H7 (cell line): ENCODE data around the gene ZNF546. TPM values are rescaled to one million over a fixed set of nuclear protein-coding genes. Genes with fewer than 3 reads are reported as not detected.
"Not testable (repeated sequence)": the region's sequence is repeated elsewhere in the genome, so short reads cannot be mapped to it uniquely, and the experiment has no call there.

Experiments used
- DNase-seq: peaks from one replicate; pipeline ENCODE4 v3.0.0; 2012
- H3K27me3 ChIP-seq: 2 replicates; pipeline ENCODE4 v1.6.0; 2011; ENCODE audit warnings: mild to moderate bottlenecking, low read length; ENCODE audit not compliant: control insufficient read depth, insufficient read depth
- H3K36me3 ChIP-seq: replicated peaks from 2 replicates; pipeline ENCODE4 v1.5.1; 2011; ENCODE audit warnings: low read length; ENCODE audit not compliant: control insufficient read depth, insufficient read depth
- H3K4me3 ChIP-seq: 2 replicates; pipeline ENCODE4 v1.5.1; 2011; ENCODE audit warnings: low read depth, mild to moderate bottlenecking, control low read depth, low read length, moderate library complexity; ENCODE audit not compliant: insufficient read depth
- total RNA-seq: library from RNA; depleted of rRNA; stranded (reverse); fragments of >200 nt; shearing (Covaris generic); gene quantifications from 2 replicates; pipeline ENCODE4 v1.2.3, GENCODE V29; 2014; rRNA removed

ZNF546 gene
- total RNA-seq = 1.2 and 2.8 TPM in 2 replicates

- Histone ChIP-seq H3K27me3 (no peaks in the 10 kb centered on the region), H3K4me3 (peak within 1 kb of the TSS; percentile 87), H3K36me3 (no peaks in the 10 kb centered on the region)
- DNase-seq = peak; percentile 90
These were observed at the start of gene ZNF546 for GRCh38 chr19:39996811-39997637. Gene ZNF546 (plus strand): TSS chr19:39997060. CDS start chr19:39998327, 1,267 bp downstream.

GRCh38 chr19:39949026-39949747, 47.7 kb upstream of the ZNF546 start:
- Histone ChIP-seq H3K4me3 (no peak overlapping the region), H3K27me3 (no peaks in the 10 kb centered on the region), H3K36me3 (no peaks in the 10 kb centered on the region)
- no peak for DNase-seq

DNA sequence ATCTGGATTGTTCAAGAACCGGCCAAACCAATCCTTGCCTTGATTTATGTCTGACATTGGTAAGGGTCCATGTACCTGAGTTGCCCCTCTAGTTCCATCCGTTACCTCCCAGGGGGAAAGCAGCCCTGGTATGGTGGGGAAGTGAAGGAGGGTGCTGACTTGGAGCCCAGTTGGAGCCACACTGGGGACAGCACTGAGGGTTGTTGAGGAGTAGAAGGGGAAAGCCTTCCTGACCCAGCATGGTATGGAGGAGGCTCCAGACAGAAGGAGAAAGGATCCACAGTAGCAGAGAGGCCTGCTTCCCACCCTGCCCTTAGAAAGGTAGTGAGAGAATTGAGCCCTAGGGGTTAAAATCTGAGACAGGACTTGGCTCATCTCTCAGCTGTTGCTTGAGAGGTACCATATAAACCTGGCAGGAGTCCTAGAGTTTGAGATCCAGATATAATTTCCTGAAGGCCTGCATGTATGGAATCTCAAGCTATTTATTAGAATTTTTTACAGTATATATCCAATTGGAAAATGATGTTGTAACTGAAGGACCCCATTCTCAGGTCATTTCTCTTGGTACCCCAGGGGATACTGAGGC, 45.7 kb upstream of the ZNF546 start:
- no peak for DNase-seq
- no peaks in the 10 kb centered on the region for H3K27me3 ChIP-seq
- H3K4me3 ChIP-seq = no peak overlapping the region
- H3K36me3 ChIP-seq = no peaks in the 10 kb centered on the region

GRCh38 chr19:39951686-39952085, 45.2 kb upstream of the ZNF546 start:
- H3K4me3 ChIP-seq = no peak overlapping the region
- no peaks in the 10 kb centered on the region for H3K27me3 ChIP-seq
- H3K36me3 ChIP-seq = no peaks in the 10 kb centered on the region
- no peak for DNase-seq

DNA sequence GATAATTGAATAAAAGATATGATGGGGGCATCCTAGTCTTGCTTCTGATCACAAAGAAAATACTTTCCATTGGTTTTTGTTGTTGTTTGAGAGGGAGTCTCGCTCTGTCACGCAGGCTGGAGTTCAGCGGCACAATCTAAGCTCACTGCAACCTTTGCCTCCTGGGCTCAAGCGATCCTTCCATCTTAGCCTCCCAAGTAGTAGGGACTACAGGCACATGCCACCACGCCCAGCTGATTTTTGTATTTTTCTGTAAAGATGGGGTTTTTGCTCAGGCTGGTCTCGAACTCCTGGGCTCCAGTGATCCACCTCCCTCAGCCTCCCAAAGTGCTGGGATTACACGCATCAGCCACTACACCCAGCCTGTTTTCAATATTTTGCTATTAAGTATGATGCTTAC, 42.9 kb upstream of the ZNF546 start:
- Histone ChIP-seq H3K36me3 (no peaks in the 10 kb centered on the region), H3K4me3 (no peak overlapping the region), H3K27me3 (no peaks in the 10 kb centered on the region)
- no peak for DNase-seq

GRCh38 chr19:39957886-39958285, 39.0 kb upstream of the ZNF546 start:
- H3K4me3 ChIP-seq, DNase-seq, H3K27me3 ChIP-seq, H3K36me3 ChIP-seq: not testable (repeated sequence)

GRCh38 chr19:39958942-39959341, 37.9 kb upstream of the ZNF546 start:
- H3K36me3 ChIP-seq, DNase-seq, H3K4me3 ChIP-seq, H3K27me3 ChIP-seq: not testable (repeated sequence)

DNA sequence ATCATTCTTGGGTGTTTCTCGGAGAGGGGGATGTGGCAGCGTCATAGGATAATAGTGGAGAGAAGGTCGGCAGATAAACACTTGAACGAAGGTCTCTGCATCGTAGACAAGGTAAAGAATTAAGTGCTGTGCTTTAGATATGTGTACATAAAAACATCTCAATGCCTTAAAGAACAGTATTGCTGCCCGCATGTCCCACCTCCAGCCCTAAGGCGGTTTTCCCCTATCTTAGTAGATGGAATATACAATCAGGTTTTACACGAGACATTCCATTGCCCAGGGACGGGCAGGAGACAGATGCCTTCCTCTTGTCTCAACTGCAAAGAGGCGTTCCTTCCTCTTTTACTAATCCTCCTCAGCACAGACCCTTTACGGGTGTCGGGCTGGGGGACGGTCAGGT, 37.5 kb upstream of the ZNF546 start:
- not testable (repeated sequence) for H3K27me3 ChIP-seq, DNase-seq, H3K4me3 ChIP-seq, H3K36me3 ChIP-seq

GRCh38 chr19:39963898-39964297, 33.0 kb upstream of the ZNF546 start:
- Histone ChIP-seq H3K4me3 (no peak overlapping the region), H3K36me3 (no peaks in the 10 kb centered on the region), H3K27me3 (no peaks in the 10 kb centered on the region)
- no peak for DNase-seq

DNA sequence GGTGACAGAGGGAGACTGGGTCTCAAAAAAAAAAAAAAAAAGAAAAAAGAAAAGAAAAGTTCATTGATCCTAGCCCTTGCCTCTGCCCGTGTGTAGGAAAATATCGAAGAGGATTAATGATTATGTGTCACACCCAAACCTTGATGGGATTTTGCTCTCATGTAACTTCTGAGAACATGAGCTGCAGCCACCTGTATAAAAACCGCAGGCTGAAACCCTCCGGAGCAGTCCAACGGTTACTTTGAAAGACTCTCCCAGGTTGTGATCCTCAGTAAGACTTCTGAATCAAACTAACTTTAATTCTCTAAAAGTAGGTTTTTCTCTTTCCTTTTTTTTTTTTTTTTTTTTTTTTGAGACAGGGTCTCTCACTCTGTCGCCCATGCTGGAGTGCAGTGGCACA, 30.2 kb upstream of the ZNF546 start:
- no peak for DNase-seq
- no peaks in the 10 kb centered on the region for H3K27me3 ChIP-seq
- no peak overlapping the region for H3K4me3 ChIP-seq
- H3K36me3 ChIP-seq = no peaks in the 10 kb centered on the region

DNA sequence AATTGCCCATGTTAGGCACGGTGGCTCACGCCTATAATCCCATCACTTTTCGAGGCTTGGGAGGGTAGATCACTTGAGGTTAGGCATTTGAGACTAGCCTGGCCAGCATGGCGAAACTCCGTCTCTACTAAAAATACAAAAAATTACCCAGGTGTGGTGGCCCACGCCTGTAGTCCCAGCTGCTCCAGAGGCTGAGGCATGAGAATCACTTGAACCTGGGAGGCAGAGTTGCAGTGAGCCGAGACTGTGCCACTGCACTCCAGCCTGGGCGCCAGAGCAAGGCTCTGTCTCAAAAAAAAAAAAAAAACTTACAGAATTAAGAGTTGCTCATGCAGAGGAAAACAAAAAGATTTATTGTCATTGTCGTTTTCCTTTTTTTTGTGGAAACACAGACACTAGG, 29.3 kb upstream of the ZNF546 start:
- DNase-seq = no peak
- no peaks in the 10 kb centered on the region for H3K27me3 ChIP-seq
- H3K36me3 ChIP-seq = peaks cover 4% of the 10 kb centered on the region
- H3K4me3 ChIP-seq = no peak overlapping the region

DNA sequence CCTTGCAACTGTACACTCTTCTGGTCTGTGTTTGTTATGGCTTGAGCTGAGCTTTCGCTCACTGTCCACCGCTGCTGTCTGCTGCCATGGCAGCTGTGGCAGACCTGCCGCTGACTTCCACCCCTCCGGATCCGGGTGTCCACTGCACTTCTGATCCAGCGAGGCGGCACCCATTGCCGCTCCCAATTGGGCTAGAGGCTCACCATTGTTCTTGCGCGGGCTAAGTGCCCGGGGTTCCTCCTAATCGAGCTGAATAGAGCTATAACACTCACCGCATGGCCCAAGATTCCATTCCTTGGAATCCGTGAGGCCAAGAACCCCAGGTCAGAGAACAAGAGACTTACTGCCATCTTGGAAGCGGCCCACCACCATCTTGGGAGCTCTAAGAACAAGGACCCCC, 28.1 kb upstream of the ZNF546 start:
- no peak for DNase-seq
- no peak overlapping the region for H3K4me3 ChIP-seq
- H3K36me3 ChIP-seq = peaks cover 14% of the 10 kb centered on the region
- no peaks in the 10 kb centered on the region for H3K27me3 ChIP-seq

GRCh38 chr19:39969266-39969665, 27.6 kb upstream of the ZNF546 start:
- no peak overlapping the region for H3K4me3 ChIP-seq
- H3K27me3 ChIP-seq = no peaks in the 10 kb centered on the region
- DNase-seq = no peak
- peaks cover 18% of the 10 kb centered on the region for H3K36me3 ChIP-seq

- no peak for DNase-seq
- H3K4me3 ChIP-seq = peak overlapping the region; percentile 86
- peaks cover 23% of the 10 kb centered on the region for H3K36me3 ChIP-seq
- H3K27me3 ChIP-seq = no peaks in the 10 kb centered on the region
These were observed 27.0 kb upstream of the ZNF546 start for GRCh38 chr19:39969681-39970424.
